DMS153 (cell line): ENCODE data around the gene DNAJC17.
A peak's percentile ranks its signal among the peaks of the same experiment; 100 is the strongest.

Source experiments
- DNase-seq: peaks from one replicate; lab custom pipeline; 2025; lab: John Stamatoyannopoulos, UW

DNAJC17 gene

DNA sequence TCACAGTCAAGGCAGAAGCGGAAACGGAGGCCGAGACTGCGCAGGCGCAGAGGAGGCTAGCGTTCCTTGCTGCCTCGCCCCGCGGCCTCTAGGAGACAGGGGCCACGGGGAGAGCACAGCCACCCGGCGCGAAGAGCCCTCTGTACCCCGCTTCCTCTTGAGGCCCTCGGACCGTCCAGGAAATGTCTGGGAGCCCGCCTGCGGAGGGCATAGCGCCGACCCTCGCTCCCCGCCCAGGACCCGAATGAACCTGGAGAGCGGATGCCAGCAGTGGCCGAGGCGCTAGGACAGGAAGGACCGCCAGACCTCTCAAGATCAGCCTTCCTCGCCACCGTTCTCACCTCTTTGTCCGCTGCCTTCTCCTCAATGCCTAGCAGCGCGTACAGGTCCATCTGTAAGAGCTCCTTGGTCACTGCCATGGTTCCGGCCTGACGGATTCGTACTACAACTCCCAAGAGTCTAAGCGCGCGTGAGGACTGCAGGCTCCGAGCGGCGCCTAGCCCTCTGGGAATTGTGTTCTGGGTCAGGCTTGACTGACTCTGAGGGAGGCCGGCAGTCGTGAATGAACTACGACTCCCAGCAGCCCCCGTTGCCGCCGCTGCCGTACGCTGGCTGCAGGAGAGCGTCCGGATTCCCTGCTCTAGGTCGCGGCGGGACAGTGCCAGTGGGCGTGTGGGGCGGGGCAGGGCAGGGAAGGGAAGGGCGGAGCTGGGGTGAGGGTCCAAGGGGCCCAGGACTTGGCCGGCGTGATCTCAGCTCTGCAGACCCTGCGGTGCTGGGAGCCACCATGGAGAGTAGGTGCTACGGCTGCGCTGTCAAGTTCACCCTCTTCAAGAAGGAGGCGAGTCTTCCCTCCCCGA is at the start of gene DNAJC17, which contains the start of gene ZFYVE19:
DNAJC17 (minus strand) TSS at position 446 of the 860 bp plus-strand sequence; CDS start at position 419, 27 bp downstream.
ZFYVE19 (plus strand) TSS at position 62 of the 860 bp plus-strand sequence; CDS start at position 563, 501 bp downstream.
- DNase-seq, result peak; percentile 84

DNA sequence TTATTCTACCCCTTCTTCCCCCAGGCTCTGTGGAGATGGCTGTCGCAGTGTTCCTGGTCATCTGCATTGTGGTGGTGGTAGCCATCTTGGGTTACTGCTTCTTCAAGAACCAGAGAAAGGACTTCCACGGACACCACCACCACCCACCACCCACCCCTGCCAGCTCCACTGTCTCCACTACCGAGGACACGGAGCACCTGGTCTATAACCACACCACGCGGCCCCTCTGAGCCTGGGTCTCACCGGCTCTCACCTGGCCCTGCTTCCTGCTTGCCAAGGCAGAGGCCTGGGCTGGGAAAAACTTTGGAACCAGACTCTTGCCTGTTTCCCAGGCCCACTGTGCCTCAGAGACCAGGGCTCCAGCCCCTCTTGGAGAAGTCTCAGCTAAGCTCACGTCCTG is 49.5 kb upstream of the DNAJC17 start:
- no peak for DNase-seq

DNA sequence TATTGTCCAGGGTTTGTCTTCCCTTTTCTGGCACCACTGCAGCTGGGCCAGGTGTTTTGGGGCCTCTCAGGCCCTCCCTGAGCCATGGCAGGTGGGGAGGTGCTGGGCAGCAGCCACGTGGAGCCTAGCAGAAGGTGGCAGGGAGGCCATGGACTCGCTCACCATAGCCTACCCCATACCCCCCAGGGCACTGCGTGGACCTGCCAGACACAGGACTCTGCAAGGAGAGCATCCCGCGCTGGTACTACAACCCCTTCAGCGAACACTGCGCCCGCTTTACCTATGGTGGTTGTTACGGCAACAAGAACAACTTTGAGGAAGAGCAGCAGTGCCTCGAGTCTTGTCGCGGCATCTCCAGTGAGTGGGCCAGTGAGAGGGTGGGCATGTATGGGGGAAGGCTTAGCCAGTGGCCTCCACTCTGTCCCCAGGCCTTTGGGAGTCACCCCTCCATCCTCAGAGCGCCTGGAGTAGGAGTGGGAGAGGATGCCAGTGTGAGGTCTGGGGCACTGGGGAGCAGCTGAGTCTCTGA is 48.5 kb upstream of the DNAJC17 start:
- DNase-seq, result no peak

- DNase-seq, result no peak
Observed at GRCh38 chr15:40854161-40854560, 46.9 kb upstream of the DNAJC17 start.

GRCh38 chr15:40853241-40853890 is 46.1 kb upstream of the DNAJC17 start:
- DNase-seq, result no peak

- no peak for DNase-seq
Observed at GRCh38 chr15:40852529-40852928, 45.3 kb upstream of the DNAJC17 start.

GRCh38 chr15:40850576-40851112 is 43.4 kb upstream of the DNAJC17 start:
- DNase-seq, result no peak

GRCh38 chr15:40847223-40847961 is 40.1 kb upstream of the DNAJC17 start:
- peak; percentile 69 for DNase-seq

DNA sequence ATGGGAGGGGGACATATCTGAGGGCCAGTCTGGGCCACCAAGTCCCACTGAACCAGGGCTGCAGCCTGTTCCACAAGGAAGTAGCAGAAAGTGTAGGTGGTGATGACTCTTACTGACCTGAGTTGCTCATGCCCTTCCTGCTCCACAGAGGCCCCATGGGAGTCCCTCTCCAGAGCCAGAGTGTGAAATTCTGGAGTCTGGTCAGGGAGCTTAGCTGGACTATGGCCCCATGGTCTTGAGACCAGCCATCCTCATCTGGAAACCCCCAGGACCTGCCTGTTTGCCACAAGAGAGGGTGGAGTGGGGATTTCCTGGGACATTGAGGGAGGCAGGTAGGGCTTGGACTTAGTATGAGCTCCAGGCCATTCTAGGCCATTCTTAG is 39.6 kb upstream of the DNAJC17 start:
- DNase-seq, result no peak

DNA sequence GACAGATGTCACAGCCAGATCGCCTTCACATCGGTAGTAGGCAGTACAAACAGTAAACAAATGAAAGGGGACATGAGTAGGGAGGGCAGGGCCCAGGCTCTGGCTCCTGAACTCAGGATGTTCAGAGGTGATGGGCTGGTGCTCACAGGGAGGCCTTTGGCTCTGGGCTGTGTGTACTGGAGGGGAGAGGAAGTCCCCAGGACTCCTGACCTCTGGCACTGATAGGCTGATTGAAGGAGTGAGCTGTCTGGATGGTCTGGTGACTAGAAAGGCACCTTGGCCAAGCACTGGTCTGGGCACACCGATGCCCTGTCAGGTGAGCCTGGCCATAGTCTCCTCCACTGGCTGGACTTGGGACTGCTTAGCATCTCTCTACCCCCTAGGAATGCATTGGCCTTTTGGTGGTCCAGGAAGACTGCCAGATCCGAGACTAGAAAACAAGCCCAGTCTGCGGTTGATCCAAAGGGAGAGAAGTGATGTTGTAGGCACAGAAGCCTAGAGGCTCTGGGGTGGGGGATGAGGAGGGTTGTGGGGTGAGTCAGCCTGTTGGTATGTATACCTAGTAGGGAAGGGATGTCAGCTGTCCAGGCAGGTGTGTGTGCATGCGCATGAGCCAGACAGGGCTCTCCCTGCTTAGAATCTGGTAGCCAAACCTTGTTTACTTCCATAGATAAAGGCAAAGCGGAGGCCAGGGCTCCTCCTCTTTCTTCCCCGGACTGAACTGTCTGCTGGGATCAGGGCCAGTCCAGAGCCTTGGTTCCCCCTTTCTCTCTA is 38.4 kb upstream of the DNAJC17 start:
- peak; percentile 31 for DNase-seq

DNA sequence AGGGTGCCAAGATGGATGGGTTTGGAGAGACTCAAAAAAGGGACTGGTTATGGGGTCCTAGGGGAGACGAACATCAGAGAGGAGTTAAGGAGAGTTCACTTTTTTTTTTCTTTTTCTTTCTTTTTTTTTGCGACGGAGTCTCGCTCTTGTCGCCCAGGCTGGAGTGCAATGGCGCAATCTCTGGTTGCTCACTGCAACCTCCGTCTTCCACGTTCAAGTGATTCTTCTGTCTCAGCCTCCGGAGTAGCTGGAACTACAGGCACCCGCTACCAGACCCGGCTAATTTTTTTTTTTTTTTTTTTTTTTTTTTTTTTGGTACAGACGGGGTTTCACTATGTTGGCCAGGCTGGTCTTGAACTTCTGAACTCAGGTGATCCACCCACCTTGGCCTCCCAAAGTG is 37.8 kb upstream of the DNAJC17 start:
- no peak for DNase-seq

DNA sequence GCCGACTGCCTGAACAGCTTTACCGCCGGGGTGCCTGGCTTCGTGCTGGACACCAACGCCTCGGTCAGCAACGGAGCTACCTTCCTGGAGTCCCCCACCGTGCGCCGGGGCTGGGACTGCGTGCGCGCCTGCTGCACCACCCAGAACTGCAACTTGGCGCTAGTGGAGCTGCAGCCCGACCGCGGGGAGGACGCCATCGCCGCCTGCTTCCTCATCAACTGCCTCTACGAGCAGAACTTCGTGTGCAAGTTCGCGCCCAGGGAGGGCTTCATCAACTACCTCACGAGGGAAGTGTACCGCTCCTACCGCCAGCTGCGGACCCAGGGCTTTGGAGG is 37.4 kb upstream of the DNAJC17 start:
- no peak for DNase-seq

DNA sequence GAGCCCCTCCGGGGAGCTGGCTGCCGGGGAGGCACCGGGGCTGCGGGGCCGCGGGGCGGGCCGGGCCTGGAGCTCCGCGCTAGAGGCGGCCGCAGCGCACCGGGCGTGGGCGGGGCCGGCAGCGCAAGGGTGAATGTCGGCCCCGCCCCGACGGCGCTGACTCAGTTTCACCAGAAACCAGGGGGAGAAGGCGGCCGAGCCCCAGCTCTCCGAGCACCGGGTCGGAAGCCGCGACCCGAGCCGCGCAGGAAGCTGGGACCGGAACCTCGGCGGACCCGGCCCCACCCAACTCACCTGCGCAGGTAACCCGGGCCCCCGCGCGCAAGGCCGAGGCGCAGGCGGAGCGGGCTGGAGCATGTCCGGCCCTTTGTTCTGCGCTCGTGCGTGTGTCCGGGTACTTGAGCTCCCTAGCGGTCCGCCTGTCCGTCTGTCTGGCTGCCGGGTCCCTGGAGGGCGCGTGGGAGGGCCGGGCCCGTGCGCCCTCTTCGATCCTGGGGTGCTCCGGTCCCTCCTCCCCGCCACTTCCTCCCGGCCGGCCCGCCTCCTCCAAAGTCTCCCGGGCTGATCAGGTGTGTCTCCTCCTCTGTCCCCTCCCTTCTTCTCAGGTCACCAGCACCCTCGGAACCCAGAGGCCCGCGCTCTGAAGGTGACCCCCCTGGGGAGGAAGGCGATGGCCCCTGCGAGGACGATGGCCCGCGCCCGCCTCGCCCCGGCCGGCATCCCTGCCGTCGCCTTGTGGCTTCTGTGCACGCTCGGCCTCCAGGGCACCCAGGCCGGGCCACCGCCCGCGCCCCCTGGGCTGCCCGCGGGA is 36.8 kb upstream of the DNAJC17 start, which contains the start of gene SPINT1:
SPINT1 (plus strand) TSS at position 164 of the 811 bp plus-strand sequence; CDS start at position 671, 507 bp downstream.
- DNase-seq, result no peak

- DNase-seq, result no peak
Observed at GRCh38 chr15:40843261-40843884, 36.1 kb upstream of the DNAJC17 start.

GRCh38 chr15:40841741-40842140 is 34.5 kb upstream of the DNAJC17 start:
- no peak for DNase-seq

DNA sequence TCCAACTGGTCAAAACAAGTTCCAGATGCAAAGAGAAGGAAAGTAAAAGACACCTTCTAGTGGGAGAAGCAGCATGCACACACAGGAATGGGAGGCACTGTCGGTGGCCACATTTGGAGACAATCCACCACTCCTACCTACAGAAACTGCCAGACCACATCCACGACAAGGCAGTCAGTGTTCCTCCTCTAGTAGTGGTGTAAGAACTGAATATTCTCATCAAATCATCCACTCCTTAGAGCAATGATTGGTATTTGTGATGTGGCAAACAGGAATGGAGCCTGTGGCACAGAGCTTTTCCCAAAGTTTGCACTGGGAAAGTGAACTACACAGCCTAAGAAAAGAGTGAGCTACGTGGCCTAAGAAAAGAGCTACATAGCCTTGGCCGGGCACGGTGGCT is 31.5 kb upstream of the DNAJC17 start:
- no peak for DNase-seq

DNA sequence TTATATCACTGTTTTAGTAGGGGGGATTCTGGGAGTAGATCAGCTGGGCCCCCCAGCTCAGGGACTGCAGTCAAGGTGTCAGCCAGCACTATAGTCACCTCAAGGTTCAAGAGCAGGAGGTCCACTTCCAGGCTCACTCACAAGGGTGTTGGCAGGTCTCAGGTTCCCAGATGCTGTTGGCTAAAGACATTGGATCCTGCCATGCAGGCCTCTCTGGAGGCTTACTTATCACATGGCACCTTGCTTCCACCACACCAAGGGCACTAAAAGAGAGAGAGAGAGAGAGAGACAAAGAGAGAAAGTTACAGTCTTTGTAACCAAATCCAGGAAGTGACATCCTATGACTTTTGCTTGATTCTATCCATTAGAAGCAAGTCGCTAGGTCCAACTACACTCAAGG is 28.7 kb upstream of the DNAJC17 start:
- DNase-seq, result no peak

- no peak for DNase-seq
Observed at GRCh38 chr15:40832903-40833302, 25.6 kb upstream of the DNAJC17 start.

DNA sequence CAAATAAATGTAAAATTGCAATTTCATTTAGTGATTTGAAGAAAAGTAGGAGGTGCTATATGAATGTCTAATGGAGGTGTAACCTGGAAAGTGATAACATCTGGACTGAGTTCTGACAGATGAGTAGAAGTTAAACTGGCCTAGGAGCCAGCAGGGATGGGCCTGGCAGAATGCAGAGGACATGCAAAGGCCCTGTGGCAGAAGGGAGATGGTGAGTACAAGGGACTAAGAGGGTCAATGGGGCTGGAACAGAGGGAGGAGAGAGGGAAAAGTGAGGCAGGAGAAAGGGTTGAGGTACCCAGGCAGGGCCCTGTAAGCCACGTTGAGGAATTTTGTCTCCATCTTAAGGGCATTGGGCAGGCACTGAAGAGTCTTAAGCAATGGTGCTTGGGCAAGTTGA is 24.6 kb upstream of the DNAJC17 start:
- no peak for DNase-seq

GRCh38 chr15:40830884-40831283 is 23.6 kb upstream of the DNAJC17 start:
- peak; percentile 94 for DNase-seq
